ENCODE results near the gene PIK3CG.

GRCh38 chr7:106863274-106863997 is 1.6 kb upstream of the PIK3CG start:
- TF ChIP-seq SUZ12 (IDR thresholded peaks at IDR 0.05; ENCODE audit: extremely low read depth, insufficient read depth, insufficient read length) (no peak), ZNF274 (IDR thresholded peaks at IDR 0.05; ENCODE audit: low read depth, low read length) (no peak)

Data from NT2/D1 (cell line).